ENCODE results near the gene SRF.

The SRF gene

DNA sequence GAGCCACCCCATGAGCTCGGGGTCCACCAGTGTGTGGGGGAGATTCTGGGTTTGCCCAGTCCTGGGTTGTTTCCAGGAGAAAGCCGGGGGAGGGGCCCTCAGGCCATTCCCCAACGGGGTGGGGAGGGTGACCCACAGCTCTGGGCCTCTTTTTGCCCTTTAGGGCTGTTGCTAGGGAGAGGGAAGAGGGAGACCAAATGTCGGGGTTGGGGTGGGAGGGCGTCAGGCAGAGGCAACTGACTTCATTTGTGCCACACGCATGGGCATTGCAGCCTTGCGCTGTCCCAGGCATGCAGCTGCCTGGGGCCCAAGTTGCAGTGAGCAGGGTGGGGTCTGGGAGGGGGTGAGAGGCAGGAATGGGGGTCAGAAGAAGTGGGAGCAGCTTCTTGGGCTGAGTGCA is 9.0 kb downstream of the SRF start:
- H3K4me3 ChIP-seq (ENCODE audit: low read depth, low read length) = no peak overlapping the region
- TF ChIP-seq, protein P1, sequence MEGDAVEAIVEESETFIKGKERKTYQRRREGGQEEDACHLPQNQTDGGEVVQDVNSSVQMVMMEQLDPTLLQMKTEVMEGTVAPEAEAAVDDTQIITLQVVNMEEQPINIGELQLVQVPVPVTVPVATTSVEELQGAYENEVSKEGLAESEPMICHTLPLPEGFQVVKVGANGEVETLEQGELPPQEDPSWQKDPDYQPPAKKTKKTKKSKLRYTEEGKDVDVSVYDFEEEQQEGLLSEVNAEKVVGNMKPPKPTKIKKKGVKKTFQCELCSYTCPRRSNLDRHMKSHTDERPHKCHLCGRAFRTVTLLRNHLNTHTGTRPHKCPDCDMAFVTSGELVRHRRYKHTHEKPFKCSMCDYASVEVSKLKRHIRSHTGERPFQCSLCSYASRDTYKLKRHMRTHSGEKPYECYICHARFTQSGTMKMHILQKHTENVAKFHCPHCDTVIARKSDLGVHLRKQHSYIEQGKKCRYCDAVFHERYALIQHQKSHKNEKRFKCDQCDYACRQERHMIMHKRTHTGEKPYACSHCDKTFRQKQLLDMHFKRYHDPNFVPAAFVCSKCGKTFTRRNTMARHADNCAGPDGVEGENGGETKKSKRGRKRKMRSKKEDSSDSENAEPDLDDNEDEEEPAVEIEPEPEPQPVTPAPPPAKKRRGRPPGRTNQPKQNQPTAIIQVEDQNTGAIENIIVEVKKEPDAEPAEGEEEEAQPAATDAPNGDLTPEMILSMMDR (IDR thresholded peaks at IDR 0.05; ENCODE audit: low read depth, low read length) = no peak

DNA sequence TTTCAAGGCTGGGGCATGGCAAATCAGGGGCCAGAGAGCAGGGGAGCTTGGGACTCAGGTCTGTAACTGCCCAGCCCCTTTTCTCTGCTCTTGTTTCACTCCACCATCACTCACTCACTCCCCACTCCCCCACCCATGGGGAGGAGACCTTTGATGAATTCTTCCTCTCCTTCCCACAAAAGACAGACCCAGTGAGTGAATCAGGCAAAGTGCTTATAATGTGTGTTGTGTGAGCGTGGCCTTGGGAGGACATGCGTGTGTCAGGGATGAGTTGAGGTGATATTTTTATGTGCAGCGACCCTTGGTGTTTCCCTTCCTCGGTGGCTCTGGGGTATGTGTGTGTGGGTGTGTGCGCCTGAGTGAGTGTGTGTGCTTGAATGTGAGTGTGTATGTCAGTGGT is 9.9 kb downstream of the SRF start:
- H3K4me3 ChIP-seq (ENCODE audit: low read depth, low read length) = no peak overlapping the region

GRCh38 chr6:43181621-43181941 is 10.5 kb downstream of the SRF start:
- peak overlapping the region; percentile 81 for H3K4me3 ChIP-seq (ENCODE audit: low read depth, low read length)
- TF ChIP-seq, protein P1 (IDR thresholded peaks at IDR 0.05; ENCODE audit: low read depth, low read length) = no peak

More for the DNA sequence above, 9.9 kb downstream of the SRF start:
- TF ChIP-seq, protein P1 (IDR thresholded peaks at IDR 0.05; ENCODE audit: low read depth, low read length) = no peak

DNA sequence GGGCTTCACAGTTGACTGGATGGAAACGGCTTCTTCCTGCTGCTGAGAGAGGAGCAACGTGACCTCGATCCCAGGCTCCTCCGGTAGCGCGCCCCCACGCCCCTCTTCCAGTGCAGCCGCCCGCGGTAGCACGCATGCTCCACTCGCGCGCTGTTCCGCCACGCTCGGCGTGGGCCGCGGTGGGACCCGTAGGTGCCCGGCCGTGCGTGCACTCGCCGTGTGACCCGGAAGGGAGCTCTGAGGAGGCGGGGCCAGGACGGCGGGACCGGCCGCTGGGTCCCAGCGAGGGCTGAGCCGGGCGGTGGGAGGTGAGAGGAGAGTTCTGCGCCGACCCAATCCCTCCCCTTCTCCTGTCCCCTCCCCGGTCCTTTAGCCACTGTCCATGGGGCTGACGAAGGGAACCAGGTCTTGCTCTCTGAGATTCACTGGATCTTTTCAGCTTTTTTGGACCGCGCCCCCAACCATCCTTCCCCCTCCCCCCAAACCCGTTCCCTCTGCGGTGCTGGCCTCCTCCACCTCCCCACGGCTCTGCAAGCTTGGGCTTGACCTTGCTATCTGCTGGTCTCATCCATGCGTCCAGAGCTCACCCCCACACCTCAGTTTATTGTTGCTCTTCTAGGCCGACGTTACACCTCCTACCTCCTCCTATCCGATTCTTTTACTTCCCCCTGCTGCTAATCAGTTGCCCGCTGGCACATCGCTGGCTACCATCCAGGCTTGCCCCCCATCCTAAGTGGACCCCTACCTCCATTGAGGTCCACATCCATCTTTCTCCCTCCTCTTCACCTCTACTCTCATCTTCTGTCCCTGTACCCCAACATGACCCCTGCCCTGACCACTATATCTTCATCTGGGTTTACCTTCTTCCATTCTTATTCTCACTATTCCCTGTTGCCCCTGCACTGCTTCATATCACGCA is 11.1 kb downstream of the SRF start, which contains the start of gene CUL9:
CUL9 (plus strand) TSS at position 255 of the 919 bp plus-strand sequence. CDS start 2,115 bp downstream, outside the sequence.
- H3K4me3 ChIP-seq (ENCODE audit: low read depth, low read length) = peak within 1 kb of the TSS; percentile 81
- TF ChIP-seq, protein P1 (IDR thresholded peaks at IDR 0.05; ENCODE audit: low read depth, low read length) = no peak

- TF ChIP-seq, protein P1 (IDR thresholded peaks at IDR 0.05; ENCODE audit: low read depth, low read length) = no peak
- H3K4me3 ChIP-seq (ENCODE audit: low read depth, low read length) = no peak overlapping the region
Measured at GRCh38 chr6:43183441-43183840, 12.4 kb downstream of the SRF start.

- TF ChIP-seq, protein P1 (IDR thresholded peaks at IDR 0.05; ENCODE audit: low read depth, low read length) = no peak
- no peak overlapping the region for H3K4me3 ChIP-seq (ENCODE audit: low read depth, low read length)
Measured at GRCh38 chr6:43184268-43184985, 13.4 kb downstream of the SRF start.

Measured in WI38 (cell line).